CD1c-positive myeloid dendritic cell (primary cell): ENCODE data around the gene BABAM2.
"Not testable (repeated sequence)": the region's sequence is repeated elsewhere in the genome, so short reads cannot be mapped to it uniquely, and the experiment has no call there.

Experiments used
- DNase-seq: peaks from one replicate; pipeline ENCODE4 v3.0.0-alpha.2; 2016; ENCODE audit errors: extremely low spot score

Gene BABAM2

GRCh38 chr2:28360058-28360717, 469.7 kb downstream of the BABAM2 start:
- DNase-seq = peak; percentile 47

DNA sequence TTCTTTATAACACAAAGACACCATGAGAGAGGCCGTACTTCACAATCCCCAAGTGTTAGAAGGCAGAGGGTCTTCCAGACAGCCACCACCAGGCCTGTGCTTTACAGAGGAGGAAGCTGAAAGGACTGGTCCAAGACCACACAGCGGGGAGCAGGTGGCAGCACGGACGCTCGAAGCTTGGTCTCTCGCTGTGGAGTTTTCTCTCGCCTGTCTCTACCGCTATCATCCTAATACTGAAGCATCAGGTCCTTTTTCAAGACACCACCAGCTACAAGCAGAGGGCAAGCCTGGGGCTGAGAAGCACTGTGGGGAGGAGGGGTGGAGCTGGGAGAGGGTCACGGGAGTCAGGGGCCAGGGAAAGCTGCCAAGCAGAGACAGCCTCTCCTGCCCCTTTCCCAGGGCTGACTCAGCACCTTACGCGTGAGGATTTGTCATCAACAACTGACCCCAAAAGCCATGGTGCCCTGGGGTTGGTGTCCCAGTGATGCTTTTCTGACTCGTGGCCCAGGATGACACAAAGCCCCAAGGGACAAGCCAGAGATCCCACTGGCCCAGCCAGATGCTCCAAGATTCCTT, 470.3 kb downstream of the BABAM2 start:
- peak; percentile 45 for DNase-seq

DNA sequence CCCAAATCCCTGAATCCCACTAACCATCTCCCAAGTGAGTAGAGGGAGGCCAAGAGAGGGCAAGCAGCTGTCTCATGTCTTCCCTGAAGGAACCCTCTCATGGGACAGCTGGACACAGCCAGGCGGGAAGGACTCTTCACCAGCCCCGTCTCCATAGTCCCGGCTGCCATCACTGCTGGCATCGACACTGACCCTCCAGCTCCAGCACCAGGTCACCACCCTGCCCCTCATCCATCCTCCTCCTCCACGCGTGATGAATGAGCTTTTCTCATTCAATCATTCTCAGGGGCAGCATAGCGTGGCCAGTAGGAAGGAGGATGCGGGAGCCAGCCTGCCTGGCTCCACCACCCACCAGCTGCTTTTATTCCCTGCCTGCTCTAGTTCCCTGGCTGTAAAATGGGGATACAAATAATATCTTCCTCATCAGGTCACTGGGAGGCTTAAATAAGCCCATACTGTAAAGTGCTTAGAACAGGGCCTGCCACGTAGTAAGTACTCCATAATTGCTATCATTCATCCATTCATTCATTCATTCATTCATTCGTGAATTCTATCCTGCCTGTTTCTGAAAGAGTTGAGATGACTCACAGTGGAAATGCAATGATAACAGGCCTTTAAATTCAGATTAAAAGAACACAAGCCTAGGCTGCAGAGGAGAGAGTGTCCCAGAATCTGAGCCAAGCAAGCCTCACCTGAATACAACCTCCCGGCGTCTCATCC, 471.6 kb downstream of the BABAM2 start:
- no peak for DNase-seq

DNA sequence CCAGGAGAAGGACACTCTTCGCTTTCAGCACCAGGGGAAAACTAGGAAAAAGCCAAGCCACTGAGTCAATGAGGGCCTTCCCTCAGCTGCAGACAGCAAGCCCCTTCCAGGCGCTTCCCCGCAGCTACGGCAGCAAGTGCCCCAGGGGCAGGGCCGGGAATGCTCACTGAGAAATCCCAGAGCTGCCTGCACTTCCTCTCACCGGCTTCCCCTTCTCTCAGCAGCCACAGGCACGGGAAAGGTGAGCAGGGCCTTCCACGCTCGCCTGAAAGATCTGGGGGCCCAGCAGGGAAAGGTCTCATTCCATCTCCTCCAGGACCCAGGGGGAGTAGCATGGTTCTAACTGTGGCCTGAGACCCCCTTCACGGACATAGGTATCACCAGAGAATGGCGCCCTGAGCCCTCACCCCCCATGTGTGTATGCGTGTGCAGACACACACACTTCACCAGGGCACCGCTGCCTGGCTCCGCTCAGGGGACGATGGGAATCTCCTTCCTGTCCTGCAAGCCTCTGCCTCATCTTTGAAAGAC, 472.5 kb downstream of the BABAM2 start:
- no peak for DNase-seq

DNA sequence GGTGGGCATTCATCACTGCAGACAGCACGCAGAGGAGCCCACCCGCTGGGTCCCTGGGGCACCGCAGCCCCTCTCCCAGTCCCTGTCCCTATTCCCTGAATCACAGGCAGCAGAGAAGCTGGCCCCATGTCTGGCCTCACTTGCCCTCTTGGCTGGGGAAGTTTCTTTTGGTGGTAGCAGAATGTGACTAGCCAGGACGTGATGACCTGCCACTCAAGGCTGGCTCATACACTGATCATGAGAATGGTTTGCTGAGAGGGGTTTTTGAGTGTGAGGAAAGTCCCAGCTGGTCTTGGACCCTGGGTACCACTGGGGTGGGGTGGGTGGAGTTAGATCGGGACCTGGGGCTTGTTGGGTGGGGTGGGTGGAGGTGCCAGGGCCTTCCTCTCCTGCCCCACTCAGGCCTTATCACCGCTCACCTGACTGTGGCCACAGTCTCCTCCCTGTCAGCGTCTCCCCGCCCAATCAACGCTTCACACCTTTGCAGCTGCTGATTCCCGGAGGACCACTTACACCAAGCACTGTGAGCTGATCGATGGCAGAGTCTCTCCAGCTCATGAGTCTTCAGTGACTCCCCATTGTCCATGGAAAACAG, 473.3 kb downstream of the BABAM2 start:
- DNase-seq = no peak

- DNase-seq = no peak
Observed at GRCh38 chr2:28364610-28365009, 474.1 kb downstream of the BABAM2 start.

DNA sequence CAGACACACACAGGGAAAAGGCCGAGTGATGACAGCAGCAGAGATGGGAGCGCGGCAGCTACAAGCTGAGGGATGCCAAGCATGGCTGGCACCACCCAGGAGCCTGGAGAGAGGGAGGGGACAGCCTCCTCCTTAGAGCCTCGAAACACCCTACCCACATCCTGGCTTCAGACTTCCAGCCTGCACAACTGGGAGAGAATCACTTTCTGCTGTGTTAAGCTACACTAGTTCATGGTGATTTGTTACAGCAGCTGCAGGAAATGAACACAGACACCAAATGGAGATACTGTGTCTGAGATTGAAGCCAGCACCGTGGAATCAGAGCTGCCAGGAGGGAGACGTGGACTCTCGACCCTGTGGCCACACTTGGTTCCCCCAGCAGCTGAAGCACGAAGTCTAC, 474.6 kb downstream of the BABAM2 start:
- no peak for DNase-seq

GRCh38 chr2:28366149-28366495, 475.6 kb downstream of the BABAM2 start:
- DNase-seq = no peak

DNA sequence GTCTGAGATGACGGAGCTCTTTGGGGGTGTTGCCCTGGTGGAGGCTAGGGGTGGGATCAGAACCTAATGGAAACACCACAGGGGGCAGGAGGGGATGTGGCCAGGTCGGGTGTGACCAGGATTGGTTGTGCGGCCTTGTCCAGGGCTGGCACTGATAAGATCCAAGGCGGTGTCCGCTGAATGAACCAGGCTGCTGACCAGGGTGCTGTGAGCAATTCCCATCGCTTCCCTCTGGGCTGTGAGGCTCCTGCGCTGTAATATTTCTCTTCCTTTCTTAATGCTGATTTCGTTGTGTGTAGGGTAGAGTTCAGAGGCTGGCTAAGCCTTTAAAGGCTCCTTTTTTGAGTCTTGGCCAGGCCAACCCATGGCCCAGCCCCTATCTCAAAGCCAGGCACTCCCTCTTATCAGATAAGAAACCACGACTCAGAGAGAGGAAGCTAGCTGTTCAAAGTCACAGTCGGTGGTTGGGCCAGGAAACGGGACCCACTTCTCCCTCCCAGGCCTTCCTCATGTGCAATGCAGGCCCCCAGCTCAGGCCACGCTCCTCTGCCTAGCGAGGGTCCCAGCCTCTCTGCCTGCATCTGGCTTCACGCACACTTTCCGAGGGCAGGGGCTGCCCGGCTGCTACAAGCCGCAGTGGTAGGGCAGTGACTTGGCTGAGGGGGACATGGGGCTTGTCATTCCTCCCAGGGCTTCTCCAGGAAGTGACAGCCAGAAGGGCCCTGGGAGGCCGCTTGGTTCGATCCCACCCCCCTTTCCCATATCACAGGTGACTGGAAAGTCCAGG, 476.2 kb downstream of the BABAM2 start:
- DNase-seq = peak; percentile 67

GRCh38 chr2:28367667-28368356, 477.3 kb downstream of the BABAM2 start:
- no peak for DNase-seq

DNA sequence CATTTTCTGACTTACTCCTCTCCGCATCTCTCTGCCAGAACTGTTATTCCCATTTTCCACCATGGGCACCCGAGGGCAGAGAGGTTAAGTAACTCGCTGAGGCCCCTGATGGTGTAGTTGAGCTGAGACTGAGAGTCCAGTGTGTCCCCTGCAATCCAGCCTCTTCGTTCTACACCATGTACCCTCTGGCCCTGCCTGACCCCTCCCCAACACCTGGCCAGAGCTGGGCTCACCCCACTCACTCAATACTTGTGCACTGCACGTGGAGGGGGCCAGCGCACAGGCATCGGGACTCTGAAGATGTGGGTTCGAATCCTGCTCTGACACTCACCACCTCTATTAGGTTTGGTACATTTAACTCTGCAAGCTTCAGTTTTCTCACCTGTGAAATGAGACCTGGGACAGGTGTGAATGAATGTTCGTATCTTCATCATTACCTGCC, 477.8 kb downstream of the BABAM2 start:
- DNase-seq = no peak

DNA sequence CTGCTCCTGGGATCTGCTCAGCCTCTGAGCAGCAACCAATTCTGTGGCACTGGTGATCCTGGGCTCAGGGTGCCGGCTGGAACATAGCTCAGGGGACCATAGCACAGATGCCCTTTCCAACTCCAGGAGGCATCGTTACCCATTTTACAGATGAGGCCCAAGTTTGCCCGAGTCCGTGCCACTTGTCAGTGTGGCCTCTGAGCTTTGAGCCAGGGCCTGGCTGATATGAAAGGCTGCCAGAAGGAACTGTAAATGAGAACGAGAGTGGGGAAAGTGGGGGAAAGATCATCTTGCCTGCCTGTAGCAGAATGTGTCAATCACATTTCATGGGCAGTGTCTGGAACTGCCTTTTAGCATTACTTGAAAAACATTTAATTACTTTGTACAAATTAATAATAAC, 478.8 kb downstream of the BABAM2 start:
- DNase-seq = no peak

- DNase-seq = no peak
Observed at GRCh38 chr2:28370354-28370753, 479.8 kb downstream of the BABAM2 start.

DNA sequence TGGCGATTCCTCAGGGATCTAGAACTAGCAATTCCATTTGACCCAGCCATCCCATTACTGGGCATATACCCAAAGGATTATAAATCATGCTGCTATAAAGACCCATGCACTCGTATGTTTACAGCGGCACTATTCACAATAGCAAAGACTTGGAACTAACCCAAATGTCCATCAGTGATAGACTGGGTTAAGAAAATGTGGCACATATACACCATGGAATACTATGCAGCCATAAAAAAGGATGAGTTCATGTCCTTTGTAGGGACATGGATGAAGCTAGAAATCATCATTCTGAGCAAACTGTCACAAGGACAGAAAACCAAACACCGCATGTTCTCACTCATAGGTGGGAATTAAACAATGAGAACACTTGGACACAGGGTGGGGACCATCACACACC, 481.2 kb downstream of the BABAM2 start:
- DNase-seq = not testable (repeated sequence)

DNA sequence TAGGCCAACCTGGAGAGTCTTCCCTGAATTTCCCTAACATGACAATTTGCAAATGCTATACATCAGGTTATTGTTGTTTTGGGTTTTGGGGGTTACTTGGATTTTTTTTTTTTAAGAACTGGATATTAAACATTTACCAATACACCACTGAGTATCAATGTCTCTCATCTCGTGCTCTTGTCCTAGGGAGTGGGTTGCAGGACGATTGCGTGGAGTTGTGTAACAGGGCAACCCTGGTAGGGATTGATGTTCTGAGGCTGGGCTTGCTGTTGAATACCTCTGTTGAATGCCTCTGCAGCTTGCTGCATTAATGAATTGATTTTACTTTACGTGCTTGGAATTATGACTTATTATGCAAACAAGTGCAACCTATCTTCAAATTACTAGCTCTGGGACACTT, 483.3 kb downstream of the BABAM2 start:
- DNase-seq = no peak

DNA sequence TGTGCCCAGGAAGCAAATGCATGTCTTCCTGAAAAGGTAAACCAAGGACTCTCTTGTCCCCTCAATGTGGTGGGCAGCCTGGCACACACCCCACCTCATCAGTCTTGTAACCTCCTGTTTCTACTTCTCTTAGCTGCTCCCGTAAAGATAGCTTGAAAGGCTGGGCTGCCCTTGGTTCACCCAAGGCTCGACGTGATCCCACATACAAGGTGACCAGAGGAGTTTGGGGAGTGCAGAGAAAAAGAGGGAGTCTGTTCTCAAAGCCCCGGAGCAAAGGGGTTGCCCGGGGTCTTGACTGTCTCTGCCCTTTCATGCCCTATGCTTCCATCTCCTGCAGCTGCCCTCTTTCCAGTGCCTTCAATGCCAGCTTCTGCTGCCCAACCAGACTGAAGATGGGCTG, 483.8 kb downstream of the BABAM2 start:
- DNase-seq = no peak

GRCh38 chr2:28375236-28375635, 484.7 kb downstream of the BABAM2 start:
- DNase-seq = no peak

DNA sequence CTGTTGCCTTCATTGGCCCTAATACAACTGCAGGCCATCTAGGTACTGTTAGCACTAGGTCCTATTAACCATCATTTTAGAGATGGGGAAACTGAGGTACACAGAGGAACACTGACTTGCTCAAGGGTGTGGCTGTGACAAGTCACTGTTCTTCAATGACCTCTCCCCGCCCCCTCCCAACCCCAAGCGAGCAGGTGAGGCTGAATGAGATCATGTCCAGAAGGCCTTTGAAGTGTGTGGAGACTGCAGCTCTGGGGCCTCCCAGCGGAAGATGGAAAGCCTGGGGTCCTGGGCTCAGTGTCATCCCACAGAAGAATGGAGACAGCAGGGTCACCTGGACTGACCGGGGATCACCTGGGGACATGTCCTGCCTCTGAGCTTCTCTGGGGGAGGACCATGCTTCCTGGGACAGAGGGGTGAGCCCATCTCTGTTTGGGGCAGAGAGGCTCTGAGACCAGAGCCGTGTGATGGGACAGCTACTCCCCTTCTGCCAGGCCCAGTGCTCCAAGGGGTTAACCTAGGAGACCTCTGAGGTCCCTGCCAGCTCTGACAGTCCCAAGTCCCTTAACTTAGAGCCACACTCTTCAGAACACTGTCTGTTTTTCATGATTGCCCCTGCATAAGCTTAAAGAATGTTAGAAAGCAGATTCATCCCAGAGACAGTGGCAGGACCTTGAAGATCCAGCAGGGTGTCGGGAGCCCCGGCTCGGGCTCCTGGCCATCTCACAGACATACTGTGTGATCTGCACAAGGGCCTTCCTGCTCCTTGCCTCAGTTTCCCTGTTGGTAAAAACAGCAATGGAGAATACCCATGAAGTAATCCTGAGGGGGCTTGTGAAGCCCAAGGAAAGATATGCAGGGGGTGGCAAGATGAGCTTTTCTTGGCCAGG, 485.5 kb downstream of the BABAM2 start:
- no peak for DNase-seq

- no peak for DNase-seq
Observed at GRCh38 chr2:28377195-28377816, 486.8 kb downstream of the BABAM2 start.
